Non-pigmented ciliary epithelial cell (primary cell): ENCODE measurements around the gene AP3S1.
"Not testable (repeated sequence)": the region's sequence is repeated elsewhere in the genome, so short reads cannot be mapped to it uniquely, and the experiment has no call there.

Source experiments
- DNase-seq: peaks from one replicate; pipeline ENCODE4 v3.0.0-alpha.2; 2010; ENCODE audit warnings: low read depth

The AP3S1 gene

DNA sequence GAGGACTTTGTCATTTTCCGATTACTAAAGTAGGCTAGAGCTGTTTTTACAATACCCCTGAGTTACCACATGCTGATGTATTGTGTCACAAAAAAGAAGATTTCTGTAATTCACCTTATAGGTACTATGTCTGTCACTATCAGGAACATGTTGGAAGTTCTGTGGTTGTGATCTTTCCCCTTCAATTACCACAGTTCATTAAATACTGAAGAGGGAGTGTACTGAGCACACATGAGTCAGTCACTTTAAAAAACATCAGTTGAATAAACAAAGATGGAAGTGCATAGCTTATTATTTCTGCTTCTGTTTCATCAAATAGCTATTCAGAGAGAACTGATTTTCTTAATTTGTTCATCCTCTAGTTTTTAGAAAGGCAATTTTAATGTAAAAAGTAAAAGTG lies 31.7 kb downstream of the AP3S1 start:
- DNase-seq: peak; percentile 44

DNA sequence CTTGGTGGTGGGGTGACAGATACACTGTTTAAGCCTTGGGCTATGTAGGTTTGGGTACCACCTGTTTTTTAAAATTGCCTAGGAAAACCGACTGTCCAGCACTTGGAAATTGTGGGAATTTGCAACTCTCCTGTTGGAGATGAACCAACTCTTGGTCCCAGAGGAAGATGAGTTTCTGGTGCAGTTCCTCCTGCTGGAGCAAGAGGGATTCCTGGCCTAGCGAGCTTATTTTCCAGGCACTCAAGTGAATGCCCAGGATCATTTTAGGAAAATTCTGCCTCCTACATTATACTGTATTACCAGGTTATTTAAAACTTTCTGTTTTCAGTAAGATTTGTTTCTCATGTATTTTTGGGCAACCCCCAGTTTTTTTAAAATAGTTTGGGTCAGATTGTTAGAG lies 33.7 kb downstream of the AP3S1 start:
- no peak for DNase-seq

DNA sequence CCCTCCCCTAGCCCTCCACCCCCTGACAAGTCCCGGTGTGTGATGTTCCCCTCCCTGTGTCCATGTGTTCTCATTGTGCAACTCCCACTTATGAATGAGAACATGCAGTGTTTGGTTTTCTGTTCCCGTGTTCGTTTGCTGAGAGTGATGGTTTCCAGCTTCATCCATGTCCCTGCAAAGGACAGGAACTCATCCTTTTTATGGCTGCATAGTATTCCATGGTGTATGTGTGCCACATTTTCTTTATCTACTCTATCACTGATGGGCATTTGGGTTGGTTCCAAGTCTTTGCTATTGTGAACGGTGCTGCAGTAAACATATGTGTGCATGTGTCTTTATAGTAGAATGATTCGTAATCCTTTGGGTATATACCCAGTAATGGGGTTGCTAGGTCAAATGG lies 35.6 kb downstream of the AP3S1 start:
- not testable (repeated sequence) for DNase-seq

DNA sequence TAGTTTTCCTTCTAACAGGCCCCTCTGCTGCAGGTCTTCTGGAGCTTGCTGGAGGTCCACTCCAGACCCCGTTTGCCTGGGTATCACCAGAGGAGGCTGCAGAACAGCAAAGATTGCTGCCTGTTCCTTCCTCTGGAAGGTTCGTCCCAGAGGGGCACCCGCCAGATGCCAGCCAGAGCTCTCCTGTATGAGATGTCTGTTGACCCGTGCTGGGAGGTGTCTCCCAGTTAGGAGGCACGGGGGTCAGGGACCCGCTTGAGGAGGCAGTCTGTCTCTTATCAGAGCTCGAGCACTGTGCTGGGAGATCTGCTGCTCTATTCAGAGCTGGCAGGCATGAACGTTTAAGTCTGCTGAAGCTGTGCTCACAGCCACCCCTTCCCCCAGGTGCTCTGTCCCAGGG lies 40.7 kb downstream of the AP3S1 start:
- not testable (repeated sequence) for DNase-seq

DNA sequence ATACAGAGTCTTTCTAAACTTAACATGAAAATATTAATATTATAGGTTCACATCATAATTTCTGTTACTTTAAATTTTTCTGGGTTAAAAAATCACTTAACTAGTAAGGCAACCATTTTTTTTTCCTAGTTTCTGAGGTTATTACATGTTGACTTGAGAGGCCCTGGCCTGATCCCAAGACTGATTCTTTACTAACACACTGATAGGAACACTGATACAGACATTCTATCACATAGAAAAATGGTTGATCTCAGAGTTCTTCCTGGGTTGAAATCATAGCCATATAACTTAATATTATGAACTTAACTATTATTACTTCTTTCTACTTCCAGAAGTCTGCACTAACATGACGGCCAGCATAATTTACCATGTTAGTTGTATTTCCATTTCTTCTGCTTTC lies 43.0 kb downstream of the AP3S1 start:
- no peak for DNase-seq

DNA sequence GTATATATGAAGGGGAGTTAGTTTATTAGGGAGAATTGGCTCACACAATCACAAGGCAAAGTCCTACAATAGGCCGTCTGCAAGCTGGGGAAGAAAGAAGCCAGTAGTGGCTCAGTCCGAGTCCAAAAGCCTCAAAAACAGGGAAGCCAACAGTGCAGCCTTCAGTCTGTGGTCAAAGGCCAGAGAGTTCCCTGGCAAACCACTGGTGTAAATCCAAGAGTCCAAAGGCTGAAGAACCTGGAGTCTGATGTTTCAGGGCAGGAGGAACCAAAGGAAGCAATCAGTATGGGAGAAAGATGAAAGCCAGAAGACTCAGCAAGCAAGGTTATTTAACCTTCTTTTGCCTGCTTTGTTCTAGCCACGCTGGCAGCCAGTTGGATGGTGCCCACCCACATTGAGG lies 43.5 kb downstream of the AP3S1 start:
- DNase-seq: not testable (repeated sequence)

DNA sequence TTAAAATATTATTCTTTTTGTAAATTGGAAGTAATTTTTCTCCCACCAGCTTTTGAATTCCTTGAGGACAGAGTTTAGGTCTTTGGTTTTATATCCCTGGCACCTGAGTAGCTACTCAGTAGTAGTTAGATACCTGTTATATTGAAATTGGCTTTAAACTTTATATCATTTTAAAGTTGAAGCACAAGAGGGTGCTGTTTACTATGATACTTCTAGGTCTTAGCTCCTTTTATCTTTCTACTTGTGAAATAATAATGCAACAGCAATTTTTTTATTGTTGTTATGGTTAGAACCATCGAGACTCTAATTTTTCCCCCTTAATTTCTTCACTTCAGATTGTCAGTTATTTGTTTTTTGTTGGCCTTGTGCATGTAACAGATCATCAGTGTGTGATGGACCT lies 46.3 kb downstream of the AP3S1 start:
- DNase-seq: peak; percentile 10

DNA sequence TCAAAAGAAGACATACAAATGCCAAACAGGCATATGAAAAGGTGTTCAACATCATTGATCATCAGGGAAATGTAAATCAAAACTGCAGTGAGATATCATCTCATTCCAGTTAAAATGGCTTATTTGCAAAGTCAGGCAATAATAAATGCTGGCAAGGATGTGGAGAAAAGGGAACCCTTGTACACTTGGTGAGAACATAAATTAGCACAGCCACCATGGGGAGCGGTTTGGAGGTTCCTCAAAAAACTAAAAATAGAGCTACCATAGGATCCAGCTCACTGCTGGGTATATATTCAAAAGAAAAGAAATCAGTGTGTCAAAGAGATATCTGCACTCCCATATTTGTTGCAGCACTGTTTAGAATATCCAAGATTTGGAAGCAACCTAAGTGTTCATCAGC lies 50.3 kb downstream of the AP3S1 start:
- DNase-seq: no peak

DNA sequence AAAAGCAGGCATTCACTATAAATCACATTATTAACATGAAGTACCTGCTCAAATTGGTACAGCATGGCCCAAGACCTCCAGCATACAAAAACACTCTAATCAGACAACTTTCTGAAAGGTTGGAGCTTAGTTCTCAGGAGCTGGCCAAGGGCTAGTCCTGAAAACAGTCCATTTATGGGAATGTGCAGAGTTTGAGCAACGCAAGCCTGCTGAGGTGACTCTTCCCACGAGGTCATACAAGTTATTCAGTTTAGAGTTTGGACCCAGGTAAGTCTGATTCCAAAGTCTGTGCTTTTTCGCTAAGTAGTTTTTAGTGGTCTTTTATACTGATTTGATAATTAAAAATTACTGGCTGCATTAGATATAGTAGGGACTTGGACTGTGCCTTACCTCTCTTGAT lies 52.6 kb downstream of the AP3S1 start:
- no peak for DNase-seq

DNA sequence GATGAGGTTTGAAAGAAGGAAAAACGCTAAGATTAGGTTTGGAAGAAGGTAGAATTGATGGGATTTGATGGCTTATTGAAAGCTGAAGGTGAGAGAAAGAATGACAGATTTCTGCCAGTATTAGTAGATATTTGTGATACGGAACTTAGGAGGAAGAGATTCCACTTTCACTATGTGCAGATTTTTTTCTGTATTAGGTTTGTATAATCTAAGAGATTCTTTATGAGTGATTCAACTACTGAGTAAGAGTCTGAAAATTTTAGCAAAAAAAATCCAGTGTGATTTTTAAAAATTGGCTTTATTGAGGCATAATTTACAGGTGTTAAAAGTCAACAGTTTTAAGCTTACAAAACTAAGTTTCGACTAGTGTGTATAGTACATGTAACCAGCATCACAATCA lies 54.1 kb downstream of the AP3S1 start:
- peak; percentile 13 for DNase-seq

DNA sequence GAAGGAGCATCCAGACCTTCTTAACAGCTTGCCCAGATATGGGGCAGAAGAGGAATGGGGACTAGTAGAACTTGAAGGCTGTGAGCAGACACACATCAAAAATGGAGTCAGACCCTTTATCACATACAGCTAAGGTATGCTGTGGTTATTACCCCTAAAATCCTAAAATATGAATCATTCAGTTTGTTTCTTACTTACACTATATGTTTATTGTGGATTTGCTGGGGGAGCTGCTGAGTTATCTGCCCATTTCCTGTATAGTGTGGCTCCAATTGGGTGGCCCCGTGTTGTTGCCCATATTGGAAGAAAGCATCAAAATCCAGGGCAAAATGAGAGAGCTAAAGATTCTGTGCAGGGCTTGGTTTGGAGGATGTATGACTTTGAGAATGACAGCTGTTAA lies 56.9 kb downstream of the AP3S1 start:
- DNase-seq: peak; percentile 6

DNA sequence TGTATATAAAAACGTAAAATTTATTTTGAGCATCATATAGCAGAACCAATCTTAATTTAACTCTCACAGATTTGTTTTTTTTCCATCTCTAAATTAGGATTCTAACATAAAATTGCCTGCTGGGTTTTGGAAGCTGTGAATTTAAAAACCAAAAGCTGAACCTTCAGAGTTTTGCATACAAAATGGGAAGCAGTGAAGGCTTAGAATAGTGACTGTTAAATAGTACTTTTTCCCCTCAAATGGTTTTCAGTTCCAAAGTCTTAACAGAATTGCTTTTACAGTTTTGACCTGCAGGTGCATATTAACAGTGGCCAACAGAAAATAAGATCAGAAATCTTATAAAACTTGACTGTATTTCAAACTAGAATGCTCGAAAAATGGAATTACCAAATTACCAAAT lies 65.4 kb downstream of the AP3S1 start:
- no peak for DNase-seq

DNA sequence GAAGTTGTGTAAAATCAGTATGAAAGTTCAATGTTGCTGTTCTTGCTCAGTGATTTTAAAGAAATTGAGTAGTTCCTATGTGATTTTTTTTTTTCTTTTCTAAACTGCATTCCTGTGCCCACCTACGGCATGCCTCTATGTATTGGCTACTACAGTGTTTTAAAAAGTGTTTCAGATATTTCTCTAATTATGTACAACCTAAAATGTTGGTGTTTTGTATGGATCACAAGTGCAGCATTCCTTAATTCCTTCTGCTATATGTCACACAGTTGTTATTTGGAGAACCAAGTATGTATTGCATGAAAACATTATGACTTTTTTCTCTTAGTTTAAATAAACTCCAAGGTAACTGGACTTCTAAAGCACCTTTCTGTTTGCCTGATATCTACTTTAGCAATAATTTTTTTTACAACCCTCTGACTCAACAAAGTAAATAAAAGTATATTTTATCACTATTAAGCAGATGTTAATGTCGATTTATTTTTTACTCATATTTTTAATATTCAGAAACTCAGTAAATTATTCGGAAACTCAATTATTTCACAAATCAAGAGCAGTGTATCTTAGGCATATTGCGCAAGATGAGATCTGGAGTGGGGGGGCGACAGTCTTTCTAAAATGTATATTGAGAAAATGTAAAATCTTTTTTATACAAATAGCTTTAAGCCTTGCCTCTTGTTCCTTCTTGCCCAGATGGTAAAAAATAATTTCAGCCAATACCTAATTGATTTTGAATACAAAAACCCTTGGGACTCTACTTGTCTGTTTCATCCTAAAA lies 72.1 kb downstream of the AP3S1 start:
- not testable (repeated sequence) for DNase-seq

DNA sequence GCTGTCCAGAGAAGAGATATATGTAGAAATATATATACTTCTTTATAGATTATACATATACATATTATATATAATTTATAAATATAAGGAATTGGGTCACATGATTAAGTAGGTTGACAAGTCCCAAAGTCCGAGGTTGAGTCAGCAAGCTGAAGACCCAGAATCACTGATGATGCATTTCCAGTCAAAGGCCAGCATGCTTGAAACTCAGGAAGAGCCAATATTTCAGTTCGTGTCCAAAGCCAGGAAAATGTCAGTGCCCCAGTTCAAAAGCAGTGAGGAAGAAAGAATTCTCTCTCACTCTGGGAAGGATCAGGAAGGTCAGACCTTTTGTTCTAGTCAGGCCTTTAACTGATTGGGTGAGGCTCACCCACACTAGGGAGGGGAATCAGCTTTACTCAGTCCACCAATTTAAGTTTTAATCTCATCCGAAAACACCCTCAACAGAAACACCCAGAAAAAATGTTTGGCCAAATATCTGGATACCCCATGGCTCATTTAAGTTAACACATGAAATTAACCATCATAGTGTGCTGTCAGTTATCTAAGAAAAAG lies 78.5 kb downstream of the AP3S1 start:
- DNase-seq: no peak

DNA sequence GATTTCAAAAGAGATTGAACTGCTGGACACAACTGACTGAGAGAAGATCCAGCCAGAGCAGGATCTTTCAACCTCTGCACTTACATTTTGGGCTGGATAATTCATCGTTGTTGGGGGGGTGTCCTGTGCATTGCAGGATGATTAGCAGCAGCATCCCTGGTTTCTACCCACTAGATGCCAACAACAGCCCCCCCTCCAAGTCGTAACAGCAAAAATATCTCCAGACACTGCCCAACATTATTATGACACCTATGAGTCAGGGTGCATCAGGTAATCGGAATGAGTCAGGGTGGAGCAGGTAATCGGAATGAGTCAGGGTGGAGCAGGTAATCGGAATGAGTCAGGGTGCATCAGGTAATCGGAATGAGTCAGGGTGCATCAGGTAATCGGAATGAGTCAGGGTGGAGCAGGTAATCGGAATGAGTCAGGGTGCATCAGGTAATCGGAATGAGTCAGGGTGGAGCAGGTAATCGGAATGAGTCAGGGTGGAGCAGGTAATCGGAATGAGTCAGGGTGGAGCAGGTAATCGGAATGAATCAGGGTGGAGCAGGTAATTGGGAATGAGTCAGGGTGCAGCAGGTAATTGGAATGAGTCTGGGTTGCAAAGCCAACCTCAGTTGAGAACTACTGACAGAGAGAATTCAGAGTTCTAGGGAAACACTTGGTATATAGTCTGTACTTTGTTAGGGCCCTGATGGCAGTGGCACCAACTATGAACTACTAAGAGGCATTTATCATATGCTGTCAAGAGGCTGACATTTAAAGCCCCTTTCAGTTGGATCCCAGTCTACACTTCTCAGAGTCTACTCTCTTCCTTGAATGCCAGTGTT lies 87.1 kb downstream of the AP3S1 start:
- DNase-seq: not testable (repeated sequence)

DNA sequence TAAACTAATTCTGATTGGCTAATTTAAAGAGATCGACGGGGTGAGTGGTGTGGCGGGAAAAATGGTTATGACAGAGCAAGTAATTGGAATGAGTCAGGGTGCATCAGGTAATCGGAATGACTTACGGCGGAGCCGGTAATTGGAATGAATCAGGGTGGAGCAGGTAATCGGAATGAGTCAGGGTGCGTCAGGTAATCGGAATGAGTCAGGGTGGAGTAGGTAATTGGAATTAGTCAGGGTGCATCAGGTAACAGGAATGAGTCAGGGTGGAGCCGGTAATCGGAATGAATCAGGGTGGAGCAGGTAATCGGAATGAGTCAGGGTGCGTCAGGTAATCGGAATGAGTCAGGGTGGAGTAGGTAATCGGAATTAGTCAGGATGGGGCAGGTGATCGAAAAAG lies 88.4 kb downstream of the AP3S1 start:
- DNase-seq: not testable (repeated sequence)

DNA sequence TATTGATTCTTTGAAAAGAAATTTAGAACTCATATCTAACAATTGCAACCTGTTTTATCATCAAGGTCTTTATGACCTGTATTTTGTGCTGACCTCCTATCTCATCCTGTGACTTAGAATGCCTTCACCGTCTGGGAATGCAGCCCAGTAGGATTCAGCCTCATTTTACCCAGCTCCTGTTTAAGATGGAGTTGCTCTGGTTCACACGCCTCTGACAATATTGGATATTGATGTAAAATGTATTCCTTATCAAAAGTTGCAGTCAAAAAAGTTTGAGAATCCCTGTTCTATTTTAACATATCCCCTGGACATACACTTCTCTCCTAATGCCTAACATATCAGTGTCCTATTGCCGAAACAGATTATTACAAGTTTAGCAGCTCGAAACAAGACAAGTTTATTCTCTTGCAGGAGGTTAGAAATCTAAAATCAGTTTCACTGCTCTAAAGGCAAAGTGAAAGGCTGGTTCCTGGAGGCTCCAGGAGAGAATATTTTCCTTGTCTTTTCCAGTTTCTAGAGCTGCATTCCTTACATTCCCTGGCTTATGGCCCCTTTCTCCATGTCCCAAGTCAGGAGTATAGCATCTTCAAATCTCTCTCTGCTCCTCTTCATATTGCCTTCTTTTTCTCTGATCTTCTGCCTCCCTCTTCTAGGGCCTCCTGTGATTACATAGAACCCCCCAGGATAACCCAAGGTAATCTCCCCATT lies 89.0 kb downstream of the AP3S1 start:
- no peak for DNase-seq

DNA sequence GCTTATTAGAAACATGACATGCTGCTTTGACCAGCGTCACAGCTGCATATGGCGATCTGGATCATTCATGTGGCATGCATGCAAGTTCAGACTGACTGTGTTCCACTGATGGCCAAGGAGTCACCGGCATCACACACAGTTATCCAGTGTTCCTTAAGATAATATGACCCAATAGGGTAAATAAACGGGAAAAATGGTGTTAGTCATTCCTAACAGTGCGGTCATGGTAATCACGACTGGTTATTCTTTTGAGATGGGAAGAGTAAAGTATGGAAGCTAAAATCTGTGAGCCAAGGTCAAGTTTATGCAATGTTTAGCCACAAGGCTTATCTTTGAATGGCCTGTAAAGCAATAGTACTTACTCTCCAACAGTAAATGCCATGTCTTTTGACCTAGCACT lies 91.3 kb downstream of the AP3S1 start:
- DNase-seq: no peak

DNA sequence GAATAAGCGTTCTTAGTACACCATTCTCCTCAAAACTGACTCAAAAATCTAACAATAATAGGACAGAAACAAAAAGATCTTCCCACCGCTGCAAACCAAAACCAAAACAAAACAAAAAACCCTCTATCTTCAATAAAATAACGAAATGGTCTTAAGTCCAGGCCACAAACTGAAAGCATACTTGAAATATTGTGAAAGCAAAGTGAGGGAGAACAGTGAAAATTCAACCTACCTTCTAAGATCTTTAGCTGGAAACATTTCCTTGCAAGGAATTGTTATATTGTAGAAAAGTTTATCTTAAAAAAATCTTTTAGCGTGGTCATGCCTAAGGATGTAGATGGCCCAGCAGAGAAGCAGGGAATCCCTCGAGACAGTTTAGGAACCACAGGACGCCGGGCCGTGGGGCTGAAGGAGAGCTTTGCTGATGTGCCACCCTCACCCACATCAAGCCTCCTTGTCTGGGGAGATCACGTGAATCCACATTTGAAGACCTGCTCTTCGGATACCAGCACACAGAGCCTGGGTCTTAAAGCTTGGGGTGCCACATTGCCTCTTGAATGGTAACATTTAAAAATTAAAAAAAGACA lies 92.7 kb downstream of the AP3S1 start:
- DNase-seq: no peak

DNA sequence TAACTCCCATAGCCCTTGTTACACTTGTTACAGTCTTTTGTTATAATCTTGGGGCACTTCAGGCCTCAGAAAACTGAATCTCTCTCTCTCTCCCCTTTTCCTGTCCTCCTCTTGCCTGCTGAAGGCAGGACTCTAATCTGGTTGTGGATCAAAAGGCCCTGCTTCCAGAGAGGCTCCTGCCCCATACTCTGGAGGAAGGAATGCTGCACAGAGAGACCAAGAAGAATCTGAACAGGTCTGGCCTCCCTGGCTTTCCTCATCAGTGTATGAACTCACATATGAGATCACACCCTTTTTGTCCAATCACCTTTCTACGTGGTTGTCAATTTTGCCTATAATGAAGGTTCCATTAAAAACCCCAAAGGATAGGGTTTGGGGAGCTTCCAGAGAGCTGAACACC lies 94.3 kb downstream of the AP3S1 start:
- no peak for DNase-seq

DNA sequence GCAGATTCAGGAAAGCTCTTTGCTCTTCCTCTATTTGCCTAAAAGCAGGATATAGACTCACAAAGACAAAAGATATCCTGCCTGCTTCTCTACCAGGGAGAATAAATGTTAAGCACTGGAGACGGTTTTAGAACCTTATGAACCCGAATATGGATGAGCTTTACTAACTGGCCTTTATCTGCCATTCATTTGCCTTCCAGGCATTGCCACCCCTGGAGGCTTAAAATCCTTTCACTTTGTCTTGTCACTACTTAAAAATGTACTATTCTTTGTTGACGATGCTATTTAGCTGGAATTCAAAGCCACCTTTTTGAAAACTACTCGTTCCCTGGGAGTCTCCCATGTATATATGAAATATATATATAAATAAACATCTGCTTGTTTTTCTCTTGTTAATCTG lies 97.3 kb downstream of the AP3S1 start:
- no peak for DNase-seq
